Panc1 (cell line): ENCODE results near the gene PNN. TPM values are rescaled to one million over a fixed set of nuclear protein-coding genes. Genes with fewer than 3 reads are reported as not detected.
"Not testable (repeated sequence)": the region's sequence is repeated elsewhere in the genome, so short reads cannot be mapped to it uniquely, and the experiment has no call there.

ENCODE experiments used
- ATAC-seq: fragments of 200-7000 bp; cut with Tn5 transposase; 2 replicates; pipeline ENCODE4 v1.9.1; 2020; ENCODE audit warnings: mild to moderate bottlenecking, moderate library complexity
- BruUV-seq: library from RNA; stranded (reverse); fragments of 400-500 nt; replicated peaks from 2 replicates; lab custom pipeline; 2021; lab: Mats Ljungman, UMichigan
- CTCF ChIA-PET: fragments of 300-600 bp; sonication (Branson Sonifier 250); formaldehyde crosslinking; loops from one replicate; lab custom pipeline; 2022; ENCODE audit warnings: antibody characterized with exemption; lab: Charles Lee
- POLR2A ChIA-PET: fragments of 300-600 bp; sonication (Branson Sonifier 250); formaldehyde crosslinking; loops from one replicate; lab custom pipeline; 2022; ENCODE audit warnings: antibody characterized with exemption; lab: Charles Lee
- DNase-seq: peaks from one replicate; pipeline ENCODE4 v3.0.0-alpha.2; 2010; ENCODE audit warnings: low read depth, low spot score
- H3K27ac ChIP-seq: 2 replicates; pipeline ENCODE4 v1.5.1; 2011; ENCODE audit warnings: mild to moderate bottlenecking, low read length, inconsistent platforms
- H3K27me3 ChIP-seq: fragments of 200-500 bp; sonication (Bioruptor generic); 2 replicates; pipeline ENCODE4 v1.6.0; 2014; ENCODE audit warnings: low read length, inconsistent platforms; ENCODE audit not compliant: control insufficient read depth, insufficient read depth
- H3K36me3 ChIP-seq: fragments of 200-500 bp; sonication (Bioruptor generic); 2 replicates; pipeline ENCODE4 v1.5.1; 2014; ENCODE audit warnings: inconsistent platforms, mild to moderate bottlenecking, low read length, moderate library complexity; ENCODE audit not compliant: control insufficient read depth, insufficient read depth
- H3K4me1 ChIP-seq: 2 replicates; pipeline ENCODE4 v1.5.1; 2011; ENCODE audit warnings: inconsistent platforms, mild to moderate bottlenecking, low read length, moderate library complexity; ENCODE audit not compliant: control insufficient read depth, insufficient read depth
- H3K4me3 ChIP-seq, 2 experiments: 2 replicates each; pipeline ENCODE4 v1.5.1; 2011 to 2012; ENCODE audit warnings: low read depth in 2 of 2, low read length in 2 of 2, mild to moderate bottlenecking in 2 of 2, inconsistent platforms in 1 of 2, moderate library complexity in 1 of 2
- H3K9me3 ChIP-seq: fragments of 200-500 bp; sonication (Bioruptor generic); 2 replicates; pipeline ENCODE4 v1.5.1; 2014; ENCODE audit warnings: low read depth, mild to moderate bottlenecking, inconsistent platforms, low read length, moderate library complexity; ENCODE audit not compliant: control insufficient read depth, insufficient read depth
- POLR2AphosphoS5 ChIP-seq: IDR thresholded peaks from 2 replicates; pipeline ENCODE4 v1.6.1; 2012; ENCODE audit warnings: mild to moderate bottlenecking, low read depth, low read length, moderate library complexity
- SIN3A ChIP-seq: IDR thresholded peaks from 2 replicates; pipeline ENCODE4 v1.6.1; 2012; ENCODE audit warnings: low read depth, mild to moderate bottlenecking, low read length, moderate library complexity, borderline replicate concordance; ENCODE audit not compliant: insufficient read depth
- TCF7L2 ChIP-seq: IDR thresholded peaks from 2 replicates; pipeline ENCODE4 v1.6.1; 2011; ENCODE audit warnings: mild to moderate bottlenecking, low read depth, low read length, inconsistent platforms
- in situ Hi-C: cut with HindIII; loops from 2 replicates; pipeline ENCODE4 v1.10.0; 2016; ENCODE audit warnings: low sequenced_read_pairs, low pct_unique_long_range_greater_than_20kb
- intact Hi-C: fragments of 100-400 bp; cut with micrococcal nuclease; formaldehyde crosslinking; loops from one replicate; pipeline ENCODE4 v1.10.0; 2022; ENCODE audit not compliant: unreplicated experiment
- total RNA-seq: library from RNA; stranded (reverse); gene quantifications from one replicate; pipeline ENCODE4 v1.2.1, GENCODE V29; 2021; ENCODE audit not compliant: unreplicated experiment
- TF ChIP-seq, protein P1 (sequence below): fragments of 450-650 bp; IDR thresholded peaks from 2 replicates; pipeline ENCODE4 v1.5.1; 2017; ENCODE audit warnings: mild to moderate bottlenecking
- TF ChIP-seq, protein P2 (sequence below), 2 experiments: IDR thresholded peaks; 2 replicates each; pipeline ENCODE4 v1.6.1; 2011 to 2012; ENCODE audit warnings: low read depth in 2 of 2, control low read depth in 1 of 2, low read length in 1 of 2, mild to moderate bottlenecking in 1 of 2, moderate library complexity in 1 of 2; ENCODE audit not compliant: insufficient read depth in 1 of 2

PNN gene
- total RNA-seq, 1 experiment from 2014 or later, result 55.4 TPM

DNA sequence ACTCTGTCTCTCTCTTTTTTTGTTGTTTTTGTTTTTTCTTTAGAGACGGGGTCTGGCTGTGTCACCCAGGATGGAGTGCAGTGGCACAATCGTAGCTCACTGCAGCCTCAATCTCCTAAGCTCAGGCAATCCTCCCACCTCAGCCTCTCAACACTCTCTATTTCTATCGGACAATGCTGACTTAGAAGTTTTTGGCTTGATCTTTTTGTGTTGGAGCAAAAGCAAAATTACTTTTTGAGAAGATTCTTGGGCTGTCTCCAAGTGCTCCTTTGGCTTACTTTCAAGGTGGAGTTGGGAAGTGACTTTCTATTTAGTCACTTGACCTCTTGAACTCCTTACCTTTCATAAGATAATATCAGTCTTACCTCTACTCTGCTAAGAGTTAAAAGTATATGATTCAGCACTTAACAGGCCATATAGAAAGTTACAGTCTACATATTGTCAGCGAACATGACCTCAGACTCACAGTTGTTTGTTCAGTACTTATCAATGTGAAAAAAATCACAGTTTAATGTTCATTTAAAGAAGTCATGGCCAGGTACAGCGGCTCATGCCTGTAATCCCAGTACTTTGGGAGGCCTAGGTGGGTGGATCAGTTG is 43.2 kb downstream of the PNN start:
- intact Hi-C loops, result no loop called here

DNA sequence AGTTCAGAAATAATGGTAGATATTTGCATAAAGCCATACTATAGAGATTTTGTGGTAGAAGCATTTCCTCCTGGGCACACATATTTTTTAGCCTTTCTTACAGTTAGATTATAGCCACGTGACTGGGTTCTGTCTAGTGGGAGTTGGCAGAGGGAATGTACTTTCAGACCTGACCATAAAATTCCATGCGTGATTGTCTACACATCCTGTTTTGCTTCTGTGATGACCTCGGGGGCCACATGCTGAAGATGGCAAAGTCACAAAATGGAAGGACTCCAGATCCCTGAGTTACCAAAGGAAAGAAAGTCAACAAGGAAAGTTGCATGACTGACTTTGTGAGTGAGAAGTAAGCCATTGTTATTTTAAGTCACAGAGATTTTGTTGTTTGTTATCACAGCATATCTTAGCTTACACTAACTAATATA is 44.0 kb downstream of the PNN start:
- H3K36me3 ChIP-seq, result no peaks in the 10 kb centered on the region
- H3K27me3 ChIP-seq, result no peaks in the 10 kb centered on the region
- DNase-seq (no peak), ATAC-seq (peak; percentile 83)
- no peaks in the 10 kb centered on the region for H3K9me3 ChIP-seq
- in situ Hi-C loops, result no loop called here
- TF ChIP-seq, protein P1, sequence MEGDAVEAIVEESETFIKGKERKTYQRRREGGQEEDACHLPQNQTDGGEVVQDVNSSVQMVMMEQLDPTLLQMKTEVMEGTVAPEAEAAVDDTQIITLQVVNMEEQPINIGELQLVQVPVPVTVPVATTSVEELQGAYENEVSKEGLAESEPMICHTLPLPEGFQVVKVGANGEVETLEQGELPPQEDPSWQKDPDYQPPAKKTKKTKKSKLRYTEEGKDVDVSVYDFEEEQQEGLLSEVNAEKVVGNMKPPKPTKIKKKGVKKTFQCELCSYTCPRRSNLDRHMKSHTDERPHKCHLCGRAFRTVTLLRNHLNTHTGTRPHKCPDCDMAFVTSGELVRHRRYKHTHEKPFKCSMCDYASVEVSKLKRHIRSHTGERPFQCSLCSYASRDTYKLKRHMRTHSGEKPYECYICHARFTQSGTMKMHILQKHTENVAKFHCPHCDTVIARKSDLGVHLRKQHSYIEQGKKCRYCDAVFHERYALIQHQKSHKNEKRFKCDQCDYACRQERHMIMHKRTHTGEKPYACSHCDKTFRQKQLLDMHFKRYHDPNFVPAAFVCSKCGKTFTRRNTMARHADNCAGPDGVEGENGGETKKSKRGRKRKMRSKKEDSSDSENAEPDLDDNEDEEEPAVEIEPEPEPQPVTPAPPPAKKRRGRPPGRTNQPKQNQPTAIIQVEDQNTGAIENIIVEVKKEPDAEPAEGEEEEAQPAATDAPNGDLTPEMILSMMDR, result no peak
- TF ChIP-seq SIN3A, result no peak
- TF ChIP-seq, protein P2, sequence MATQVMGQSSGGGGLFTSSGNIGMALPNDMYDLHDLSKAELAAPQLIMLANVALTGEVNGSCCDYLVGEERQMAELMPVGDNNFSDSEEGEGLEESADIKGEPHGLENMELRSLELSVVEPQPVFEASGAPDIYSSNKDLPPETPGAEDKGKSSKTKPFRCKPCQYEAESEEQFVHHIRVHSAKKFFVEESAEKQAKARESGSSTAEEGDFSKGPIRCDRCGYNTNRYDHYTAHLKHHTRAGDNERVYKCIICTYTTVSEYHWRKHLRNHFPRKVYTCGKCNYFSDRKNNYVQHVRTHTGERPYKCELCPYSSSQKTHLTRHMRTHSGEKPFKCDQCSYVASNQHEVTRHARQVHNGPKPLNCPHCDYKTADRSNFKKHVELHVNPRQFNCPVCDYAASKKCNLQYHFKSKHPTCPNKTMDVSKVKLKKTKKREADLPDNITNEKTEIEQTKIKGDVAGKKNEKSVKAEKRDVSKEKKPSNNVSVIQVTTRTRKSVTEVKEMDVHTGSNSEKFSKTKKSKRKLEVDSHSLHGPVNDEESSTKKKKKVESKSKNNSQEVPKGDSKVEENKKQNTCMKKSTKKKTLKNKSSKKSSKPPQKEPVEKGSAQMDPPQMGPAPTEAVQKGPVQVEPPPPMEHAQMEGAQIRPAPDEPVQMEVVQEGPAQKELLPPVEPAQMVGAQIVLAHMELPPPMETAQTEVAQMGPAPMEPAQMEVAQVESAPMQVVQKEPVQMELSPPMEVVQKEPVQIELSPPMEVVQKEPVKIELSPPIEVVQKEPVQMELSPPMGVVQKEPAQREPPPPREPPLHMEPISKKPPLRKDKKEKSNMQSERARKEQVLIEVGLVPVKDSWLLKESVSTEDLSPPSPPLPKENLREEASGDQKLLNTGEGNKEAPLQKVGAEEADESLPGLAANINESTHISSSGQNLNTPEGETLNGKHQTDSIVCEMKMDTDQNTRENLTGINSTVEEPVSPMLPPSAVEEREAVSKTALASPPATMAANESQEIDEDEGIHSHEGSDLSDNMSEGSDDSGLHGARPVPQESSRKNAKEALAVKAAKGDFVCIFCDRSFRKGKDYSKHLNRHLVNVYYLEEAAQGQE (IDR thresholded peaks at IDR 0.05; ENCODE audit: insufficient read depth in 1 of 2, low read depth in 2 of 2, low read length in 1 of 2), result no peak
- peak; percentile 35; the same call in 1 of the 2 replicates for TF ChIP-seq POLR2AphosphoS5
- 0 out of 2 replicates have a peak, but pooled peaks have one; percentile 40 for TF ChIP-seq TCF7L2
- BruUV-seq, result no TSS peak
- peak overlapping the region; percentile 44; the same call in 1 of the 2 replicates for H3K27ac ChIP-seq
- intact Hi-C loops, result no loop called here
- POLR2A ChIA-PET, result no interaction called here
- CTCF ChIA-PET, result no interaction called here
- H3K4me3 ChIP-seq, result no peak overlapping the region
- H3K4me1 ChIP-seq, result peaks cover 5% of the 10 kb centered on the region; the same call in 1 of the 2 replicates

More for the DNA sequence above, 43.2 kb downstream of the PNN start:
- ATAC-seq, result peak; percentile 90
- peak; percentile 45 for DNase-seq
- Histone ChIP-seq H3K4me3 (no peak overlapping the region), H3K9me3 (no peaks in the 10 kb centered on the region), H3K27me3 (no peaks in the 10 kb centered on the region), H3K27ac (peak overlapping the region; percentile 73), H3K36me3 (no peaks in the 10 kb centered on the region), H3K4me1 (peaks cover 5% of the 10 kb centered on the region; the same call in 1 of the 2 replicates)
- BruUV-seq, result no TSS peak
- ChIA-PET CTCF (no interaction called here), POLR2A (interaction anchor here (0.6 kb wide), 1 partner anchor 33 kb away, joined by 3 read pairs; no protein-coding TSS in a partner anchor)
- TF ChIP-seq, protein P1, result no peak
- TF ChIP-seq POLR2AphosphoS5 (no peak), SIN3A (no peak)
- in situ Hi-C loops, result no loop called here

DNA sequence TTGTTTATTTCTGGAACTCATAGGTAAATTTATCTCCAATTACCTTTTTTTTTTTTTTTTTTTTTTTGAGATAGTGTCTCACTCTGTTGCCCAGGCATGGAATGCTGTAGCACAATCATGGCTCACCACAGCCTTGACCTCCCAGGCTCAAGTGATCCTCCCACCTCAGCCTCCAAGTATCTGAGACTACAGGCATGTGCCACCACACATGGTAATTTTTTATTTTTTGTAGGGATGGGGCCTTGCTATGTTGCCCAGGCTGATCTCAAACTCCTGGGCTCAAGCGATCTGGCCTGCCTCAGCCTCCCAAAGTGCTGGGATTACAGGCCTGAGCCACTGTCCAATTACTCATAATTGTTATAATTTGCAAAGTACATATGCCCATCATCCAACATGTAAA is 45.4 kb downstream of the PNN start:
- BruUV-seq, intact Hi-C loops, H3K27me3 ChIP-seq, in situ Hi-C loops, H3K27ac ChIP-seq, H3K9me3 ChIP-seq, POLR2A ChIA-PET, CTCF ChIA-PET, H3K36me3 ChIP-seq, H3K4me1 ChIP-seq, DNase-seq, H3K4me3 ChIP-seq, ATAC-seq: not testable (repeated sequence)
